Measurements from ENCODE around the gene FHL2.
"Not testable (repeated sequence)": the region's sequence is repeated elsewhere in the genome, so short reads cannot be mapped to it uniquely, and the experiment has no call there.

Gene FHL2

GRCh38 chr2:105357122-105357521, 41.7 kb downstream of the FHL2 start:
- no peak for DNase-seq (ENCODE audit: low read depth in 2 of 2, low spot score in 1 of 2)

GRCh38 chr2:105344704-105345345, 54.0 kb downstream of the FHL2 start:
- no peak for DNase-seq (ENCODE audit: low read depth in 2 of 2, low spot score in 1 of 2)

- DNase-seq (ENCODE audit: low read depth in 2 of 2, low spot score in 1 of 2) = no peak
These were observed 59.4 kb downstream of the FHL2 start for GRCh38 chr2:105339414-105339813.

- DNase-seq (ENCODE audit: low read depth in 2 of 2, low spot score in 1 of 2) = no peak
These were observed 60.8 kb downstream of the FHL2 start for GRCh38 chr2:105338020-105338385.

GRCh38 chr2:105337122-105338019, 61.5 kb downstream of the FHL2 start, which contains the start of gene C2orf49:
C2orf49 (plus strand) TSS chr2:105337540; CDS start chr2:105337588, 48 bp downstream.
- DNase-seq (ENCODE audit: low read depth in 2 of 2, low spot score in 1 of 2) = peak; percentile 77 to 83

GRCh38 chr2:105336786-105337121, 62.1 kb downstream of the FHL2 start:
- DNase-seq (ENCODE audit: low read depth in 2 of 2, low spot score in 1 of 2) = no peak

GRCh38 chr2:105335469-105335868, 63.4 kb downstream of the FHL2 start:
- DNase-seq (ENCODE audit: low read depth in 2 of 2, low spot score in 1 of 2) = no peak

- no peak for DNase-seq (ENCODE audit: low read depth in 2 of 2, low spot score in 1 of 2)
These were observed 64.6 kb downstream of the FHL2 start for GRCh38 chr2:105334211-105334610.

GRCh38 chr2:105330681-105331375, 68.0 kb downstream of the FHL2 start:
- DNase-seq (ENCODE audit: low read depth in 2 of 2, low spot score in 1 of 2) = no peak

GRCh38 chr2:105329561-105330495, 69.0 kb downstream of the FHL2 start, which contains the start of gene TGFBRAP1:
TGFBRAP1 (minus strand) TSS chr2:105329735; CDS start chr2:105308301, 21,434 bp downstream.
- peak in 1 of 2 donors; percentile 11 for DNase-seq (ENCODE audit: low read depth in 2 of 2, low spot score in 1 of 2)

GRCh38 chr2:105329197-105329554, 69.7 kb downstream of the FHL2 start:
- DNase-seq (ENCODE audit: low read depth in 2 of 2, low spot score in 1 of 2) = no peak

- no peak for DNase-seq (ENCODE audit: low read depth in 2 of 2, low spot score in 1 of 2)
These were observed 70.3 kb downstream of the FHL2 start for GRCh38 chr2:105328281-105329196.

- DNase-seq (ENCODE audit: low read depth in 2 of 2, low spot score in 1 of 2) = no peak
These were observed 71.2 kb downstream of the FHL2 start for GRCh38 chr2:105327690-105328089.

- DNase-seq (ENCODE audit: low read depth in 2 of 2, low spot score in 1 of 2) = not testable (repeated sequence)
These were observed 71.6 kb downstream of the FHL2 start for GRCh38 chr2:105327271-105327670.

GRCh38 chr2:105325389-105325963, 73.4 kb downstream of the FHL2 start:
- DNase-seq (ENCODE audit: low read depth in 2 of 2, low spot score in 1 of 2) = no peak

GRCh38 chr2:105324732-105325131, 74.1 kb downstream of the FHL2 start:
- DNase-seq (ENCODE audit: low read depth in 2 of 2, low spot score in 1 of 2) = no peak

- no peak for DNase-seq (ENCODE audit: low read depth in 2 of 2, low spot score in 1 of 2)
These were observed 74.8 kb downstream of the FHL2 start for GRCh38 chr2:105324101-105324500.

- DNase-seq (ENCODE audit: low read depth in 2 of 2, low spot score in 1 of 2) = no peak
These were observed 75.7 kb downstream of the FHL2 start for GRCh38 chr2:105323111-105323510.

- DNase-seq (ENCODE audit: low read depth in 2 of 2, low spot score in 1 of 2) = no peak
These were observed 76.8 kb downstream of the FHL2 start for GRCh38 chr2:105321875-105322646.

All from stimulated activated CD8-positive, alpha-beta memory T cell treated with anti-CD3 and anti-CD28 coated beads, Interleukin-4, amount 100 ng/mL, for 1 hour (primary cell).